ENCODE measurements around the gene PSMD4.

PSMD4 gene

DNA sequence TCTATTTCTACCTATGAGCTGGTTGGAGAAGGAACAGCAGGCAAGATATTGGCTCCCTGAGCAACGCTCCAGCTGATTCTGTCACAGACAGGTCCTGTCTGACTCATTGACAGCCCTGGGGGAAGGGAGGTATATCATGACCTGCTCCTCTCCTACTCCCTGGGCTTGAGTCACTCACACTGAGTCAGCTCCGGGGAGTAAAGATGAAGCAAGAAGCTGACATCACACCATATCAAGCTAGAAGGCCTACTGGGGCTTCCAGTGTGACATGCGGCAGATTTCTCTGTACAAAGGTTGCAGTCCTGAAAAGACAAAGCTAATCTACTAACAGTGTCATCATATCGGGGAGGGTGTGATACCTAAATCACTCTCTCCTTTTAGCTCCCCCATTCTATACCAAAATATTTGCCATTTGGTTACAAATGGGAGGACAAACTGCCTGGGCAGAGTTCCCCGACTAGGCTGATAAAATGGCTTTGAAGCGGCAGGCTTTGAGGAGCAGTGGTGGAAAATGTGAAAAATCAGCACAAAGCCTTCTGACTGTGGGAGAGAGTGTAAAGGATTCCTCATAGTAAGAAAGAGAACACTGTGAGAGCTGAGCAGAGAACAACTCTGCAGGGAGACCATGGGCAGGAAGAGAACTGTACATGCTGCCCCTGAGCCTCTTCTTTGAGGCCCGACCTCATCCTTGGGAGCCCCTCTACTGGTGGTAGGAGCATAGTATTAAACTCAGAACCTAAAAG is 57.2 kb downstream of the PSMD4 start (continued):
- TF ChIP-seq, protein P1, sequence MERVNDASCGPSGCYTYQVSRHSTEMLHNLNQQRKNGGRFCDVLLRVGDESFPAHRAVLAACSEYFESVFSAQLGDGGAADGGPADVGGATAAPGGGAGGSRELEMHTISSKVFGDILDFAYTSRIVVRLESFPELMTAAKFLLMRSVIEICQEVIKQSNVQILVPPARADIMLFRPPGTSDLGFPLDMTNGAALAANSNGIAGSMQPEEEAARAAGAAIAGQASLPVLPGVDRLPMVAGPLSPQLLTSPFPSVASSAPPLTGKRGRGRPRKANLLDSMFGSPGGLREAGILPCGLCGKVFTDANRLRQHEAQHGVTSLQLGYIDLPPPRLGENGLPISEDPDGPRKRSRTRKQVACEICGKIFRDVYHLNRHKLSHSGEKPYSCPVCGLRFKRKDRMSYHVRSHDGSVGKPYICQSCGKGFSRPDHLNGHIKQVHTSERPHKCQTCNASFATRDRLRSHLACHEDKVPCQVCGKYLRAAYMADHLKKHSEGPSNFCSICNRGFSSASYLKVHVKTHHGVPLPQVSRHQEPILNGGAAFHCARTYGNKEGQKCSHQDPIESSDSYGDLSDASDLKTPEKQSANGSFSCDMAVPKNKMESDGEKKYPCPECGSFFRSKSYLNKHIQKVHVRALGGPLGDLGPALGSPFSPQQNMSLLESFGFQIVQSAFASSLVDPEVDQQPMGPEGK (tag by site-specific recombination; IDR thresholded peaks at IDR 0.05) = peak; percentile 77
- TF ChIP-seq ZBTB17 (tag by site-specific recombination; IDR thresholded peaks at IDR 0.05) = peak; percentile 92
- TF ChIP-seq, protein P2, sequence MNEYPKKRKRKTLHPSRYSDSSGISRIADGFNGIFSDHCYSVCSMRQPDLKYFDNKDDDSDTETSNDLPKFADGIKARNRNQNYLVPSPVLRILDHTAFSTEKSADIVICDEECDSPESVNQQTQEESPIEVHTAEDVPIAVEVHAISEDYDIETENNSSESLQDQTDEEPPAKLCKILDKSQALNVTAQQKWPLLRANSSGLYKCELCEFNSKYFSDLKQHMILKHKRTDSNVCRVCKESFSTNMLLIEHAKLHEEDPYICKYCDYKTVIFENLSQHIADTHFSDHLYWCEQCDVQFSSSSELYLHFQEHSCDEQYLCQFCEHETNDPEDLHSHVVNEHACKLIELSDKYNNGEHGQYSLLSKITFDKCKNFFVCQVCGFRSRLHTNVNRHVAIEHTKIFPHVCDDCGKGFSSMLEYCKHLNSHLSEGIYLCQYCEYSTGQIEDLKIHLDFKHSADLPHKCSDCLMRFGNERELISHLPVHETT (tag by site-specific recombination; IDR thresholded peaks at IDR 0.05) = peak; percentile 94
- TF ChIP-seq, protein P3, sequence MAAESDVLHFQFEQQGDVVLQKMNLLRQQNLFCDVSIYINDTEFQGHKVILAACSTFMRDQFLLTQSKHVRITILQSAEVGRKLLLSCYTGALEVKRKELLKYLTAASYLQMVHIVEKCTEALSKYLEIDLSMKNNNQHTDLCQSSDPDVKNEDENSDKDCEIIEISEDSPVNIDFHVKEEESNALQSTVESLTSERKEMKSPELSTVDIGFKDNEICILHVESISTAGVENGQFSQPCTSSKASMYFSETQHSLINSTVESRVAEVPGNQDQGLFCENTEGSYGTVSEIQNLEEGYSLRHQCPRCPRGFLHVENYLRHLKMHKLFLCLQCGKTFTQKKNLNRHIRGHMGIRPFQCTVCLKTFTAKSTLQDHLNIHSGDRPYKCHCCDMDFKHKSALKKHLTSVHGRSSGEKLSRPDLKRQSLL (tag by site-specific recombination; IDR thresholded peaks at IDR 0.05) = no peak
- TF ChIP-seq ZIC2 (tag by site-specific recombination; IDR thresholded peaks at IDR 0.05) = peak; percentile 93
- peak; percentile 94 for TF ChIP-seq SP7 (tag by site-specific recombination; IDR thresholded peaks at IDR 0.05)
- TF ChIP-seq ZNF664 (tag by site-specific recombination; IDR thresholded peaks at IDR 0.05) = no peak
- TF ChIP-seq OSR2 (tag by site-specific recombination; IDR thresholded peaks at IDR 0.05) = peak; percentile 67
- no peak for TF ChIP-seq ZBTB20 (tag by site-specific recombination; IDR thresholded peaks at IDR 0.05)
- TF ChIP-seq, protein P4, sequence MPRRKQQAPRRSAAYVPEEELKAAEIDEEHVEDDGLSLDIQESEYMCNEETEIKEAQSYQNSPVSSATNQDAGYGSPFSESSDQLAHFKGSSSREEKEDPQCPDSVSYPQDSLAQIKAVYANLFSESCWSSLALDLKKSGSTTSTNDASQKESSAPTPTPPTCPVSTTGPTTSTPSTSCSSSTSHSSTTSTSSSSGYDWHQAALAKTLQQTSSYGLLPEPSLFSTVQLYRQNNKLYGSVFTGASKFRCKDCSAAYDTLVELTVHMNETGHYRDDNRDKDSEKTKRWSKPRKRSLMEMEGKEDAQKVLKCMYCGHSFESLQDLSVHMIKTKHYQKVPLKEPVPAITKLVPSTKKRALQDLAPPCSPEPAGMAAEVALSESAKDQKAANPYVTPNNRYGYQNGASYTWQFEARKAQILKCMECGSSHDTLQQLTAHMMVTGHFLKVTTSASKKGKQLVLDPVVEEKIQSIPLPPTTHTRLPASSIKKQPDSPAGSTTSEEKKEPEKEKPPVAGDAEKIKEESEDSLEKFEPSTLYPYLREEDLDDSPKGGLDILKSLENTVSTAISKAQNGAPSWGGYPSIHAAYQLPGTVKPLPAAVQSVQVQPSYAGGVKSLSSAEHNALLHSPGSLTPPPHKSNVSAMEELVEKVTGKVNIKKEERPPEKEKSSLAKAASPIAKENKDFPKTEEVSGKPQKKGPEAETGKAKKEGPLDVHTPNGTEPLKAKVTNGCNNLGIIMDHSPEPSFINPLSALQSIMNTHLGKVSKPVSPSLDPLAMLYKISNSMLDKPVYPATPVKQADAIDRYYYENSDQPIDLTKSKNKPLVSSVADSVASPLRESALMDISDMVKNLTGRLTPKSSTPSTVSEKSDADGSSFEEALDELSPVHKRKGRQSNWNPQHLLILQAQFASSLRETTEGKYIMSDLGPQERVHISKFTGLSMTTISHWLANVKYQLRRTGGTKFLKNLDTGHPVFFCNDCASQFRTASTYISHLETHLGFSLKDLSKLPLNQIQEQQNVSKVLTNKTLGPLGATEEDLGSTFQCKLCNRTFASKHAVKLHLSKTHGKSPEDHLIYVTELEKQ (tag by site-specific recombination; IDR thresholded peaks at IDR 0.05; ENCODE audit: borderline replicate concordance) = peak; percentile 92
- TF ChIP-seq ZFP69B (tag by site-specific recombination; IDR thresholded peaks at IDR 0.05) = peak; percentile 76
- no peak for TF ChIP-seq TCF7L2 (IDR thresholded peaks at IDR 0.05; ENCODE audit: borderline replicate concordance, low read depth, low read length)
- no peak for TF ChIP-seq ZNF266 (tag by site-specific recombination; IDR thresholded peaks at IDR 0.05; ENCODE audit: low read depth)
- TF ChIP-seq, protein P5, sequence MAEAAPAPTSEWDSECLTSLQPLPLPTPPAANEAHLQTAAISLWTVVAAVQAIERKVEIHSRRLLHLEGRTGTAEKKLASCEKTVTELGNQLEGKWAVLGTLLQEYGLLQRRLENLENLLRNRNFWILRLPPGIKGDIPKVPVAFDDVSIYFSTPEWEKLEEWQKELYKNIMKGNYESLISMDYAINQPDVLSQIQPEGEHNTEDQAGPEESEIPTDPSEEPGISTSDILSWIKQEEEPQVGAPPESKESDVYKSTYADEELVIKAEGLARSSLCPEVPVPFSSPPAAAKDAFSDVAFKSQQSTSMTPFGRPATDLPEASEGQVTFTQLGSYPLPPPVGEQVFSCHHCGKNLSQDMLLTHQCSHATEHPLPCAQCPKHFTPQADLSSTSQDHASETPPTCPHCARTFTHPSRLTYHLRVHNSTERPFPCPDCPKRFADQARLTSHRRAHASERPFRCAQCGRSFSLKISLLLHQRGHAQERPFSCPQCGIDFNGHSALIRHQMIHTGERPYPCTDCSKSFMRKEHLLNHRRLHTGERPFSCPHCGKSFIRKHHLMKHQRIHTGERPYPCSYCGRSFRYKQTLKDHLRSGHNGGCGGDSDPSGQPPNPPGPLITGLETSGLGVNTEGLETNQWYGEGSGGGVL (tag by site-specific recombination; IDR thresholded peaks at IDR 0.05) = peak; percentile 66
- TF ChIP-seq, protein P6, sequence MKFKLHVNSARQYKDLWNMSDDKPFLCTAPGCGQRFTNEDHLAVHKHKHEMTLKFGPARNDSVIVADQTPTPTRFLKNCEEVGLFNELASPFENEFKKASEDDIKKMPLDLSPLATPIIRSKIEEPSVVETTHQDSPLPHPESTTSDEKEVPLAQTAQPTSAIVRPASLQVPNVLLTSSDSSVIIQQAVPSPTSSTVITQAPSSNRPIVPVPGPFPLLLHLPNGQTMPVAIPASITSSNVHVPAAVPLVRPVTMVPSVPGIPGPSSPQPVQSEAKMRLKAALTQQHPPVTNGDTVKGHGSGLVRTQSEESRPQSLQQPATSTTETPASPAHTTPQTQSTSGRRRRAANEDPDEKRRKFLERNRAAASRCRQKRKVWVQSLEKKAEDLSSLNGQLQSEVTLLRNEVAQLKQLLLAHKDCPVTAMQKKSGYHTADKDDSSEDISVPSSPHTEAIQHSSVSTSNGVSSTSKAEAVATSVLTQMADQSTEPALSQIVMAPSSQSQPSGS (tag by site-specific recombination; IDR thresholded peaks at IDR 0.05; ENCODE audit: low read depth) = peak; percentile 79
- peak; percentile 79; the same call in 1 of the 2 replicates for TF ChIP-seq IKZF3 (tag by site-specific recombination; IDR thresholded peaks at IDR 0.05)
- TF ChIP-seq BCL11B (tag by site-specific recombination; IDR thresholded peaks at IDR 0.05; ENCODE audit: low read depth) = 0 out of 2 replicates have a peak, but pooled peaks have one; percentile 44
- TF ChIP-seq SP3 (tag by site-specific recombination; IDR thresholded peaks at IDR 0.05) = peak; percentile 48; the same call in 1 of the 2 replicates
- peak; percentile 16; the same call in 1 of the 2 replicates for TF ChIP-seq KLF9 (tag by site-specific recombination; IDR thresholded peaks at IDR 0.05; ENCODE audit: low read depth)
- TF ChIP-seq MYNN (tag by site-specific recombination; IDR thresholded peaks at IDR 0.05; ENCODE audit: borderline replicate concordance) = no peak
- TF ChIP-seq, protein P7, sequence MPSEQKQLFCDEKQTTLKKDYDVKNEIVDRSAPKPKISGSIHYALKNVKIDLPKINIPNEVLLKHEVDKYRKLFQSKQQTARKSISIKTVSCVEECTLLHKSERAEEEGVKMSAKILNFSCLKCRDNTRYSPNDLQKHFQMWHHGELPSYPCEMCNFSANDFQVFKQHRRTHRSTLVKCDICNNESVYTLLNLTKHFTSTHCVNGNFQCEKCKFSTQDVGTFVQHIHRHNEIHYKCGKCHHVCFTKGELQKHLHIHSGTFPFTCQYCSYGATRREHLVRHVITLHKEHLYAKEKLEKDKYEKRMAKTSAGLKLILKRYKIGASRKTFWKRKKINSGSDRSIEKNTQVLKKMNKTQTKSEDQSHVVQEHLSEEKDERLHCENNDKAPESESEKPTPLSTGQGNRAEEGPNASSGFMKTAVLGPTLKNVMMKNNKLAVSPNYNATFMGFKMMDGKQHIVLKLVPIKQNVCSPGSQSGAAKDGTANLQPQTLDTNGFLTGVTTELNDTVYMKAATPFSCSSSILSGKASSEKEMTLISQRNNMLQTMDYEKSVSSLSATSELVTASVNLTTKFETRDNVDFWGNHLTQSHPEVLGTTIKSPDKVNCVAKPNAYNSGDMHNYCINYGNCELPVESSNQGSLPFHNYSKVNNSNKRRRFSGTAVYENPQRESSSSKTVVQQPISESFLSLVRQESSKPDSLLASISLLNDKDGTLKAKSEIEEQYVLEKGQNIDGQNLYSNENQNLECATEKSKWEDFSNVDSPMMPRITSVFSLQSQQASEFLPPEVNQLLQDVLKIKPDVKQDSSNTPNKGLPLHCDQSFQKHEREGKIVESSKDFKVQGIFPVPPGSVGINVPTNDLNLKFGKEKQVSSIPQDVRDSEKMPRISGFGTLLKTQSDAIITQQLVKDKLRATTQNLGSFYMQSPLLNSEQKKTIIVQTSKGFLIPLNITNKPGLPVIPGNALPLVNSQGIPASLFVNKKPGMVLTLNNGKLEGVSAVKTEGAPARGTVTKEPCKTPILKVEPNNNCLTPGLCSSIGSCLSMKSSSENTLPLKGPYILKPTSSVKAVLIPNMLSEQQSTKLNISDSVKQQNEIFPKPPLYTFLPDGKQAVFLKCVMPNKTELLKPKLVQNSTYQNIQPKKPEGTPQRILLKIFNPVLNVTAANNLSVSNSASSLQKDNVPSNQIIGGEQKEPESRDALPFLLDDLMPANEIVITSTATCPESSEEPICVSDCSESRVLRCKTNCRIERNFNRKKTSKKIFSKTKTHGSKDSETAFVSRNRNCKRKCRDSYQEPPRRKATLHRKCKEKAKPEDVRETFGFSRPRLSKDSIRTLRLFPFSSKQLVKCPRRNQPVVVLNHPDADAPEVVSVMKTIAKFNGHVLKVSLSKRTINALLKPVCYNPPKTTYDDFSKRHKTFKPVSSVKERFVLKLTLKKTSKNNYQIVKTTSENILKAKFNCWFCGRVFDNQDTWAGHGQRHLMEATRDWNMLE (tag by site-specific recombination; conservative IDR thresholded peaks at IDR 0.05; ENCODE audit: low read depth) = peak; percentile 49
- peak; percentile 95 for TF ChIP-seq ZEB2 (tag by site-specific recombination; IDR thresholded peaks at IDR 0.05)

Measured in HEK293 (cell line).